ENCODE data around the gene ALG13. TPM values are rescaled to one million over a fixed set of nuclear protein-coding genes. Genes with fewer than 3 reads are reported as not detected.

ALG13 gene
- total RNA-seq, 2 donors from 2014 or later: 47.1 to 65.4 TPM

Other genes with a start within 250 kb of the ALG13 start
- not detected for gene SERTM2, start 169.5 kb upstream of the ALG13 start, total RNA-seq
- gene TRPC5OS, start 195.0 kb downstream of the ALG13 start, total RNA-seq: not detected

Data from natural killer cell treated with Interleukin-12 subunit alpha and Interleukin-12 subunit beta and Interleukin-15 and Interleukin-18, amount 100 ng/mL, for 72 hours (primary cell).